Mesenteric fat pad (tissue), 1 donor: ENCODE measurements around the gene SPOCK1. TPM values are rescaled to one million over a fixed set of nuclear protein-coding genes. Genes with fewer than 3 reads are reported as not detected.

ENCODE experiments used
- DNase-seq: peaks from one replicate; pipeline ENCODE4 v3.0.0-alpha.2; 2020; ENCODE audit warnings: low spot score
- total RNA-seq: library from RNA; stranded (reverse); fragmentation: NEBNext Ultra II Directional; extraction: Animal tissue kit (Norgen Biotek cat#: 25700); gene quantifications from one replicate; pipeline ENCODE4 v1.2.1, GENCODE V29; 2021
- donor health status: DM: yes; HTN: yes; CAD: no.

Gene SPOCK1
- total RNA-seq, 1 donor from 2014 or later: 59.8 TPM

GRCh38 chr5:137303509-137303908 is 195.6 kb downstream of the SPOCK1 start:
- no peak for DNase-seq

- no peak for DNase-seq
Measured at GRCh38 chr5:137300411-137301240, 198.5 kb downstream of the SPOCK1 start.

- DNase-seq: no peak
Measured at GRCh38 chr5:137296213-137296781, 202.8 kb downstream of the SPOCK1 start.

- DNase-seq: no peak
Measured at GRCh38 chr5:137294604-137295003, 204.5 kb downstream of the SPOCK1 start.

GRCh38 chr5:137292461-137293027 is 206.6 kb downstream of the SPOCK1 start:
- no peak for DNase-seq

GRCh38 chr5:137291436-137291835 is 207.7 kb downstream of the SPOCK1 start:
- DNase-seq: no peak

GRCh38 chr5:137291031-137291430 is 208.1 kb downstream of the SPOCK1 start:
- DNase-seq: no peak

- no peak for DNase-seq
Measured at GRCh38 chr5:137290373-137290772, 208.8 kb downstream of the SPOCK1 start.

- no peak for DNase-seq
Measured at GRCh38 chr5:137289856-137290255, 209.3 kb downstream of the SPOCK1 start.

- no peak for DNase-seq
Measured at GRCh38 chr5:137287569-137287968, 211.6 kb downstream of the SPOCK1 start.

GRCh38 chr5:137286025-137286610 is 213.0 kb downstream of the SPOCK1 start:
- DNase-seq: no peak

GRCh38 chr5:137283801-137284200 is 215.3 kb downstream of the SPOCK1 start:
- DNase-seq: no peak

- DNase-seq: no peak
Measured at GRCh38 chr5:137282216-137282615, 216.9 kb downstream of the SPOCK1 start.

- no peak for DNase-seq
Measured at GRCh38 chr5:137281201-137281600, 217.9 kb downstream of the SPOCK1 start.

GRCh38 chr5:137280656-137281055 is 218.5 kb downstream of the SPOCK1 start:
- DNase-seq: no peak

GRCh38 chr5:137279521-137280231 is 219.4 kb downstream of the SPOCK1 start:
- no peak for DNase-seq

- no peak for DNase-seq
Measured at GRCh38 chr5:137278476-137278875, 220.7 kb downstream of the SPOCK1 start.

GRCh38 chr5:137275083-137275482 is 224.0 kb downstream of the SPOCK1 start:
- DNase-seq: no peak

- DNase-seq: no peak
Measured at GRCh38 chr5:137273511-137273910, 225.6 kb downstream of the SPOCK1 start.

- no peak for DNase-seq
Measured at GRCh38 chr5:137272831-137273230, 226.3 kb downstream of the SPOCK1 start.

GRCh38 chr5:137269946-137270345 is 229.2 kb downstream of the SPOCK1 start:
- no peak for DNase-seq

- DNase-seq: no peak
Measured at GRCh38 chr5:137269274-137269673, 229.9 kb downstream of the SPOCK1 start.
